ENCODE measurements around the gene MYOM3. TPM values are rescaled to one million over a fixed set of nuclear protein-coding genes. Genes with fewer than 3 reads are reported as not detected.

The MYOM3 gene
- total RNA-seq, 1 donor from 2014 or later = 0.70 TPM

DNA sequence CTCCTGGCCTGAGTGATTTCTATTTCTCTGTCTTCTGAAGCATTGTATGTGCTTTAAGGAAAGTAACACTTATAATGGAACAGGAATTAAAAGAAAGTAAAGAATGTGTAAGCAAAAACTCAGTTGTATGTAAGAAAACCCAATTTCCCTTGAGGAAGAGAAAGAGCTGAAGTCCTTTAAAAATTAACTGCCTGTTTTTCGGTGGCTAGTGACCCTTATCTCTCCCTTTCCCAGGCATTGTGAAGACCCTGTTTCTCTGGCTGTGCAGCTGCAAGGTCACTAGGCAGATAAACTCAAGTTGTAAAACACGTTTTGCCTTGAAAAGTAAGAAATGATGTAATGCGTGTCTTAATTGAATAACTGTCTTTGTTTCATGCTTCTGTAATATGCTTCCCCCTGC is 8.5 kb downstream of the MYOM3 start:
- H3K27me3 Mint-ChIP-seq (ENCODE audit: low read depth) = no peaks in the 10 kb centered on the region
- H3K36me3 Mint-ChIP-seq (ENCODE audit: low read depth) = no peaks in the 10 kb centered on the region
- H3K4me1 Mint-ChIP-seq (ENCODE audit: low read depth) = peaks cover 24% of the 10 kb centered on the region
- no peak for DNase-seq (ENCODE audit: low spot score)
- H3K9me3 Mint-ChIP-seq (ENCODE audit: low read depth) = no peaks in the 10 kb centered on the region
- H3K4me3 Mint-ChIP-seq (ENCODE audit: unreplicated experiment) = no peak overlapping the region
- TF ChIP-seq, protein P1, sequence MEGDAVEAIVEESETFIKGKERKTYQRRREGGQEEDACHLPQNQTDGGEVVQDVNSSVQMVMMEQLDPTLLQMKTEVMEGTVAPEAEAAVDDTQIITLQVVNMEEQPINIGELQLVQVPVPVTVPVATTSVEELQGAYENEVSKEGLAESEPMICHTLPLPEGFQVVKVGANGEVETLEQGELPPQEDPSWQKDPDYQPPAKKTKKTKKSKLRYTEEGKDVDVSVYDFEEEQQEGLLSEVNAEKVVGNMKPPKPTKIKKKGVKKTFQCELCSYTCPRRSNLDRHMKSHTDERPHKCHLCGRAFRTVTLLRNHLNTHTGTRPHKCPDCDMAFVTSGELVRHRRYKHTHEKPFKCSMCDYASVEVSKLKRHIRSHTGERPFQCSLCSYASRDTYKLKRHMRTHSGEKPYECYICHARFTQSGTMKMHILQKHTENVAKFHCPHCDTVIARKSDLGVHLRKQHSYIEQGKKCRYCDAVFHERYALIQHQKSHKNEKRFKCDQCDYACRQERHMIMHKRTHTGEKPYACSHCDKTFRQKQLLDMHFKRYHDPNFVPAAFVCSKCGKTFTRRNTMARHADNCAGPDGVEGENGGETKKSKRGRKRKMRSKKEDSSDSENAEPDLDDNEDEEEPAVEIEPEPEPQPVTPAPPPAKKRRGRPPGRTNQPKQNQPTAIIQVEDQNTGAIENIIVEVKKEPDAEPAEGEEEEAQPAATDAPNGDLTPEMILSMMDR (IDR thresholded peaks at IDR 0.05) = no peak
- no peak overlapping the region for H3K27ac Mint-ChIP-seq (ENCODE audit: unreplicated experiment)

DNA sequence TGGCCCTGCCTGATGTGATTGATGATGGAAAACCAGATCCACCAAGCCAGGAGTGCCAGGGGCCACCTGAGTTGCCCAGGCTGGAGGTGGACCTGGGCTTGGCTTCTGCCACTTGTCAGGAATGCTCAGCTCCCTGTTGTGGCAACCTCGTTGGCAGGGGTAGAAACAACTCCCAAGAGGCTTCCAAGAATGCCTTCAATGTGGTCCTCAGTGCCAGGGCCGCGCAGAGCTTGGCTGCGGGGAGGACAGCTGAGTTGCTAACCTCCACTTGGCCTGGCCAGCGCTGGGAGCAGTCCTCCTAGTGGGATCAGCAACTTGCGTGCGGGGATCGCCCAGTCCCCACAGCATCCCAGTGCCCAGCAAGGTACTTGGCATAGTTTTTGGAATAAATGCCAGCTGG is 9.0 kb downstream of the MYOM3 start:
- Mint-ChIP-seq H3K27me3 (ENCODE audit: low read depth) (no peaks in the 10 kb centered on the region), H3K4me3 (ENCODE audit: unreplicated experiment) (no peak overlapping the region), H3K36me3 (ENCODE audit: low read depth) (no peaks in the 10 kb centered on the region), H3K9me3 (ENCODE audit: low read depth) (no peaks in the 10 kb centered on the region), H3K4me1 (ENCODE audit: low read depth) (peaks cover 21% of the 10 kb centered on the region), H3K27ac (ENCODE audit: unreplicated experiment) (no peak overlapping the region)
- TF ChIP-seq, protein P1 (IDR thresholded peaks at IDR 0.05) = no peak
- no peak for DNase-seq (ENCODE audit: low spot score)

DNA sequence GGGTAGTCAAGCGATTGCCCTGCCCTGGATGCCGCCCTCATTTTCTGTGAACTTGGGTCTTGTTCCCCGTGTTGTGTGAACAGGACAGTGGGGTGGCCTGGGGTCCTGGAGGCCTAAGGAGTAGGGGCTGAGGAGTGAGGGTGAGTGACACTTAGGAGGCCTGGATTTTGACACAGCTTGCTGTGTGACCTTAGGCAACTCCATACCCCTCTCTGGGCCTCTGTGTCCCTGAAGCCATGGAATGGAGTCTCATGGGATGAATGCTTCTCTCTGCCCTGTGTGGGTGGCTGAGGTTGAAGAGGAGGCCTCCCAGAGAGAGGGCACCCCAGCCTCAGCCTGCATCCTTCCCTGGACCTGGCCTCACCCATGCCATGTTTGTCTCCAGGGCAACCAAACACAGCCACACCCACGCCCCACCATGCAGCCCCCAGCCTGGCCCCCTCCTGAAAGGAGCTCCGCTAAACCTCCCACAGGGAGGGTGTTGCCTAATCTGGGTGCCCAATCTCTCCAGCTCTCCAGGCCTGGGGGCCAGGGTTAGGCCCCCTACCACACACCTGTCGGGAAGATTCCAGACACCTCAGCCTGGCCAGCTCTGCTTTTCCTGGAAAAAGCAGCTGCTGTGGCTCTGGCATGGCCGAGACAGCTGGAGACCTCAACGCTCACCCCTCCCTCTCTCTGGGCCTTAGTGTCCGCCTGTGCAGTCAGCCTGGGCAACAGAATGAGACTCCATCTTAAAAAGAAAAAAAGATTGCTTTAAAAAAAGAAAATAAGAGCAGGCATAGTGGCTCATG is 9.9 kb downstream of the MYOM3 start:
- no peak for DNase-seq (ENCODE audit: low spot score)
- Mint-ChIP-seq H3K4me1 (ENCODE audit: low read depth) (peaks cover 13% of the 10 kb centered on the region), H3K27me3 (ENCODE audit: low read depth) (no peaks in the 10 kb centered on the region), H3K27ac (ENCODE audit: unreplicated experiment) (no peak overlapping the region), H3K9me3 (ENCODE audit: low read depth) (no peaks in the 10 kb centered on the region), H3K4me3 (ENCODE audit: unreplicated experiment) (no peak overlapping the region), H3K36me3 (ENCODE audit: low read depth) (no peaks in the 10 kb centered on the region)
- TF ChIP-seq, protein P1 (IDR thresholded peaks at IDR 0.05) = no peak

DNA sequence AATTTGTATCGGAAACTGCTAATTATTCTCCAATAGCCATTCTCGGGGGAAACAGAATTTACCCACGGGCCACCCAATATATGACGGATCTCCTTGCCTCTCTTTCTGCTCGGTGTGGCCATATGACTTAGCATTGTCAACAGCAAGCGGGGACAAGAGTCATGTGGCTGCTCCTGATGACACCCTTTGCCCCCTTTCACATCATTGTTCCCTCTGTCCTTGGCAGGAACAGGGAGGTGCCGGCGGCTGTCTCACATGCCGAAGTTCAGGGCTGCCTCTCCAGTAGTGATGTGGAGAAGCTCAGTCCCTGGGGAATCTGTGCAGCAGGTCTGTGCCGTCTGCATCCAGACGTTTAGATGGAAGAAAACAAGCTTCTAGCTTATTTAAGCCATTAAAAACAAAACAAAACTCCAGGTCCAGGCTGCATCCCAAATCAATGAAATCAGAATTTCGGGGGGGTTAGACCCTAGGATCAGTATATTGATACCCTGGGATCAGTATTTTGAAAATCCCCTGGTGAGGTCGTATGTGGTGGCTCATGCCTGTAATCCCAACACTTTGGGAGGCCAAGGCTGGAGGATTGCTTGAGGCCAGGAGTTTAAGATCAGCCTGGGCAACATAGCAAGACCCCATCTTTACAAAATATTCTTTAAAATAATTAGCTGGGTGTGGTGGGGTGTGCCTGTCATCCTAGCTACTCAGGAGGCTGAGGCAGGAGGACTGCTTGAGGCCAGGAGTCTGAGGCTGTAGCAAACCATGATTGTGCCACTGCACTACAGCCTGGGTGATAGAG is 10.8 kb downstream of the MYOM3 start:
- no peak for DNase-seq (ENCODE audit: low spot score)
- Mint-ChIP-seq H3K4me3 (ENCODE audit: unreplicated experiment) (no peak overlapping the region), H3K27me3 (ENCODE audit: low read depth) (no peaks in the 10 kb centered on the region), H3K27ac (ENCODE audit: unreplicated experiment) (no peak overlapping the region), H3K4me1 (ENCODE audit: low read depth) (peaks cover 17% of the 10 kb centered on the region), H3K9me3 (ENCODE audit: low read depth) (no peaks in the 10 kb centered on the region), H3K36me3 (ENCODE audit: low read depth) (no peaks in the 10 kb centered on the region)
- TF ChIP-seq, protein P1 (IDR thresholded peaks at IDR 0.05) = no peak

DNA sequence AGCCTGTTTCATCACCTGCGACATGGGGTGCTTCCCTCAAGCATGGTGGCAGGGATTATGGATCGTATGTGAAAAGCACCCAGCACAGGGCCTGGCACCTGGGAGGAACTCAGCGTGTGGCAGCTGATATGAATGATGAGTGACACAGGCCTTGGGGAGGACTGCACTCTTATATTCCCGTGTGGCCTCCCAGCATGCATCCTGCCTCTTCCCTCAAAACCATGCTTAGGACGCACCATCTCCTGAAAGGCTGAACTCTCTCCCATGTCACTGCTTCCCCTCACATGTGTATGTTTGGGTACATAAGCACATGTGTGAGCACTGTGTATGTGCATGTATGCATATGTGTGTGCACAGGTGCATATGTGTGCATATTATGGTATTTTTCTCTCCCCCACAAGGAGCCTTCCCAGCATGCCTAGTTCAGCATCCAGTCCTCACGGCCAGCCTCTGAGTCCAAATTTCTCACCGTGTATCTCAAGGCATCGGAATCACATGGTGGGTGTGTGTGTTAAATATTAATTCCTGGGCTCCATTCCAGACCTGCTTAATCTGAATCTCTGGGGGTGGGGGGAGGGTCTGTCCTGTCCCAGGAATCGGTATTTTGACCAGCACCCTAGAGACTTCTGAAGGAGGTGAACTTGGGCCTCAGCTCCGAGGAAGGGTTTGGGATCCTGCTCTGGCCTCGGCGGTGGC is 12.8 kb downstream of the MYOM3 start:
- TF ChIP-seq, protein P1 (IDR thresholded peaks at IDR 0.05) = no peak
- no peak for DNase-seq (ENCODE audit: low spot score)
- H3K27me3 Mint-ChIP-seq (ENCODE audit: low read depth) = peaks cover 2% of the 10 kb centered on the region
- H3K4me1 Mint-ChIP-seq (ENCODE audit: low read depth) = peaks cover 14% of the 10 kb centered on the region
- H3K27ac Mint-ChIP-seq (ENCODE audit: unreplicated experiment) = peak overlapping the region; percentile 22
- no peaks in the 10 kb centered on the region for H3K36me3 Mint-ChIP-seq (ENCODE audit: low read depth)
- H3K4me3 Mint-ChIP-seq (ENCODE audit: unreplicated experiment) = no peak overlapping the region
- H3K9me3 Mint-ChIP-seq (ENCODE audit: low read depth) = no peaks in the 10 kb centered on the region
